Measurements from ENCODE around the gene CADPS2.

The CADPS2 gene

GRCh38 chr7:122329145-122329802, 557.0 kb downstream of the CADPS2 start:
- Histone ChIP-seq H3K4me2 (ENCODE audit: low read length) (no peak overlapping the region), H3K9ac (ENCODE audit: low read length) (no peak overlapping the region), H3K4me1 (ENCODE audit: insufficient read depth, low read length, severe bottlenecking) (no peaks in the 10 kb centered on the region), H3K9me3 (ENCODE audit: low read length) (no peaks in the 10 kb centered on the region), H3K36me3 (ENCODE audit: insufficient read depth, low read length) (no peaks in the 10 kb centered on the region), H4K20me1 (ENCODE audit: insufficient read depth, low read length) (no peaks in the 10 kb centered on the region), H3K27me3 (ENCODE audit: insufficient read depth, low read length) (no peaks in the 10 kb centered on the region), H3K4me3 (ENCODE audit: low read depth, low read length, poor library complexity, severe bottlenecking) (no peak overlapping the region), H3K27ac (ENCODE audit: low read depth, low read length, poor library complexity, severe bottlenecking) (no peak overlapping the region), H3K79me2 (ENCODE audit: insufficient read depth, low read length) (no peaks in the 10 kb centered on the region), H2AFZ (ENCODE audit: low read length) (no peak overlapping the region), H3F3A (ENCODE audit: insufficient read depth, low read length) (no peaks in the 10 kb centered on the region), H3K9me2 (ENCODE audit: low read depth, low read length) (no peaks in the 10 kb centered on the region)
- TF ChIP-seq EZH2 (IDR thresholded peaks at IDR 0.05; ENCODE audit: borderline replicate concordance, low read length) (no peak), CTCF (IDR thresholded peaks at IDR 0.05; ENCODE audit: low read length) (no peak)

- no peak overlapping the region for H2AFZ ChIP-seq (ENCODE audit: low read length)
- H3K4me1 ChIP-seq (ENCODE audit: insufficient read depth, low read length, severe bottlenecking): no peaks in the 10 kb centered on the region
- H3K27ac ChIP-seq (ENCODE audit: low read depth, low read length, poor library complexity, severe bottlenecking): no peak overlapping the region
- H4K20me1 ChIP-seq (ENCODE audit: insufficient read depth, low read length): no peaks in the 10 kb centered on the region
- no peaks in the 10 kb centered on the region for H3K9me2 ChIP-seq (ENCODE audit: low read depth, low read length)
- H3K36me3 ChIP-seq (ENCODE audit: insufficient read depth, low read length): no peaks in the 10 kb centered on the region
- H3K4me3 ChIP-seq (ENCODE audit: low read depth, low read length, poor library complexity, severe bottlenecking): no peak overlapping the region
- H3K79me2 ChIP-seq (ENCODE audit: insufficient read depth, low read length): no peaks in the 10 kb centered on the region
- no peak overlapping the region for H3K9ac ChIP-seq (ENCODE audit: low read length)
- no peak overlapping the region for H3K4me2 ChIP-seq (ENCODE audit: low read length)
- H3K27me3 ChIP-seq (ENCODE audit: insufficient read depth, low read length): no peaks in the 10 kb centered on the region
- no peaks in the 10 kb centered on the region for H3F3A ChIP-seq (ENCODE audit: insufficient read depth, low read length)
- no peaks in the 10 kb centered on the region for H3K9me3 ChIP-seq (ENCODE audit: low read length)
- TF ChIP-seq EZH2 (IDR thresholded peaks at IDR 0.05; ENCODE audit: borderline replicate concordance, low read length) (no peak), CTCF (IDR thresholded peaks at IDR 0.05; ENCODE audit: low read length) (no peak)
Observed at GRCh38 chr7:122327969-122328368, 558.3 kb downstream of the CADPS2 start.

GRCh38 chr7:122316467-122317388, 569.5 kb downstream of the CADPS2 start:
- Histone ChIP-seq H3K27ac (ENCODE audit: low read depth, low read length, poor library complexity, severe bottlenecking) (no peak overlapping the region), H3K9me2 (ENCODE audit: low read depth, low read length) (no peaks in the 10 kb centered on the region), H3K79me2 (ENCODE audit: insufficient read depth, low read length) (no peaks in the 10 kb centered on the region), H3K4me1 (ENCODE audit: insufficient read depth, low read length, severe bottlenecking) (no peaks in the 10 kb centered on the region), H4K20me1 (ENCODE audit: insufficient read depth, low read length) (no peaks in the 10 kb centered on the region), H3K36me3 (ENCODE audit: insufficient read depth, low read length) (no peaks in the 10 kb centered on the region), H3K4me2 (ENCODE audit: low read length) (no peak overlapping the region), H3K9ac (ENCODE audit: low read length) (no peak overlapping the region), H2AFZ (ENCODE audit: low read length) (no peak overlapping the region), H3F3A (ENCODE audit: insufficient read depth, low read length) (no peaks in the 10 kb centered on the region), H3K4me3 (ENCODE audit: low read depth, low read length, poor library complexity, severe bottlenecking) (no peak overlapping the region), H3K9me3 (ENCODE audit: low read length) (no peaks in the 10 kb centered on the region), H3K27me3 (ENCODE audit: insufficient read depth, low read length) (0 out of 2 replicates have a peak, but pooled peaks cover 2% of the 10 kb centered on the region)
- TF ChIP-seq EZH2 (IDR thresholded peaks at IDR 0.05; ENCODE audit: borderline replicate concordance, low read length): no peak
- TF ChIP-seq CTCF (IDR thresholded peaks at IDR 0.05; ENCODE audit: low read length): no peak
